Liver (tissue), 9 donors: ENCODE results near the gene RPS6KA3. TPM values are rescaled to one million over a fixed set of nuclear protein-coding genes. Genes with fewer than 3 reads are reported as not detected.

Experiments used
- DNase-seq: peaks from one replicate; pipeline ENCODE4 v3.0.0-alpha.2; 2017; ENCODE audit warnings: low spot score
- H3K27ac ChIP-seq, 2 donors: one replicate each; pipeline ENCODE4 v1.7.0; 2013; ENCODE audit warnings: inconsistent platforms in 2 of 2, low read length in 2 of 2, control low read depth in 1 of 2, low read depth in 1 of 2, mild to moderate bottlenecking in 1 of 2
- H3K27me3 ChIP-seq, 4 donors: one replicate each; pipeline versions ENCODE4 v1.6.1 to v1.7.0; 2013; ENCODE audit warnings: low read length in 3 of 4, inconsistent platforms in 1 of 4, mild to moderate bottlenecking in 1 of 4, moderate library complexity in 1 of 4; ENCODE audit not compliant: control insufficient read depth in 4 of 4, insufficient read depth in 4 of 4
- H3K36me3 ChIP-seq, 4 donors: one replicate each; pipeline versions ENCODE4 v1.6.1 to v1.7.0; 2013; ENCODE audit warnings: low read length in 3 of 4, mild to moderate bottlenecking in 3 of 4, low read depth in 1 of 4, moderate library complexity in 1 of 4; ENCODE audit not compliant: control insufficient read depth in 4 of 4, insufficient read depth in 3 of 4
- H3K4me1 ChIP-seq, 4 donors: one replicate each; pipeline versions ENCODE4 v1.6.1 to v1.7.0; 2013; ENCODE audit warnings: low read length in 3 of 4, mild to moderate bottlenecking in 3 of 4, moderate library complexity in 1 of 4; ENCODE audit not compliant: control insufficient read depth in 4 of 4, insufficient read depth in 4 of 4
- H3K4me3 ChIP-seq, 3 donors: one replicate each; pipeline versions ENCODE4 v1.6.1 to v1.7.0; 2013; ENCODE audit warnings: low read length in 3 of 3, control low read depth in 1 of 3, low read depth in 1 of 3, mild to moderate bottlenecking in 1 of 3
- H3K9ac ChIP-seq, 2 donors: one replicate each; pipeline ENCODE4 v1.7.0; 2013; ENCODE audit warnings: low read length in 2 of 2, mild to moderate bottlenecking in 2 of 2, moderate library complexity in 2 of 2, control low read depth in 1 of 2, low read depth in 1 of 2
- H3K9me3 ChIP-seq, 4 donors: one replicate each; pipeline versions ENCODE4 v1.6.1 to v1.7.0; 2013; ENCODE audit warnings: low read length in 3 of 4; ENCODE audit not compliant: control insufficient read depth in 4 of 4
- EGR1 ChIP-seq, 2 donors: IDR thresholded peaks; 2 replicates each; pipeline ENCODE4 v1.6.1; 2016 to 2018; ENCODE audit warnings: antibody characterized with exemption in 2 of 2, low read depth in 2 of 2
- FOXA1 ChIP-seq: IDR thresholded peaks from 2 replicates; pipeline ENCODE4 v1.6.1; 2016; ENCODE audit warnings: antibody characterized with exemption
- FOXA2 ChIP-seq: IDR thresholded peaks from 2 replicates; pipeline ENCODE4 v1.6.1; 2016; ENCODE audit warnings: antibody characterized with exemption
- GABPA ChIP-seq, 2 donors: IDR thresholded peaks in 1 of 2; conservative IDR thresholded peaks in 1 of 2; 2 replicates each; pipeline ENCODE4 v1.6.1; 2016; ENCODE audit warnings: antibody characterized with exemption in 2 of 2, mild to moderate bottlenecking in 1 of 2, moderate library complexity in 1 of 2
- HNF4A ChIP-seq, 2 donors: conservative IDR thresholded peaks; 2 replicates each; pipeline ENCODE4 v1.6.1; 2016; ENCODE audit warnings: antibody characterized with exemption in 2 of 2, mild to moderate bottlenecking in 2 of 2
- HNF4G ChIP-seq: IDR thresholded peaks from 2 replicates; pipeline ENCODE4 v1.6.1; 2016; ENCODE audit warnings: antibody characterized with exemption
- JUND ChIP-seq, 2 donors: IDR thresholded peaks; 2 replicates each; pipeline ENCODE4 v1.6.1; 2016; ENCODE audit warnings: antibody characterized with exemption in 2 of 2
- NR2F2 ChIP-seq: IDR thresholded peaks from 2 replicates; pipeline ENCODE4 v1.6.1; 2016; ENCODE audit warnings: antibody characterized with exemption
- RAD21 ChIP-seq, 2 donors: IDR thresholded peaks; 2 replicates each; pipeline ENCODE4 v1.6.1; 2016; ENCODE audit warnings: antibody characterized with exemption in 2 of 2, mild to moderate bottlenecking in 2 of 2
- RXRA ChIP-seq, 2 donors: IDR thresholded peaks; 2 replicates each; pipeline ENCODE4 v1.6.1; 2017 to 2018; ENCODE audit warnings: antibody characterized with exemption in 2 of 2, mild to moderate bottlenecking in 1 of 2
- SP1 ChIP-seq: IDR thresholded peaks from 2 replicates; pipeline ENCODE4 v1.6.1; 2018; ENCODE audit warnings: antibody characterized with exemption, mild to moderate bottlenecking
- TAF1 ChIP-seq: conservative IDR thresholded peaks from 2 replicates; pipeline ENCODE4 v1.6.1; 2016; ENCODE audit warnings: antibody characterized with exemption, mild to moderate bottlenecking
- WGBS: extraction: QIAGEN DNeasy Blood & Tissue Kit; methylation state at CpG from one replicate; pipeline ENCODE4 v1.1.7; 2013; 5-methylcytosine and 5-hydroxymethylcytosine counted together
- polyA plus RNA-seq, 2 donors: library from polyadenylated mRNA; stranded (reverse) in 1 of 2; unstranded in 1 of 2; fragments of 200-250 nt in 1 of 2; fragments of >200 nt in 1 of 2; fragmentation: Nextera tagmentation in 1 of 2; extraction: Ambion mirVana in 1 of 2; gene quantifications; one replicate each; pipeline versions ENCODE4 v1.2.1 to v1.2.3, GENCODE V29; 2013 to 2015
- total RNA-seq, 2 donors: library from RNA; depleted of rRNA; stranded (reverse); fragments of >200 nt; gene quantifications; one replicate each; pipeline ENCODE4 v1.2.3, GENCODE V29; 2014
- TF ChIP-seq, protein P1 (sequence below): IDR thresholded peaks from 2 replicates; pipeline ENCODE4 v1.6.1; 2016; ENCODE audit warnings: antibody characterized with exemption, mild to moderate bottlenecking
- TF ChIP-seq, protein P2 (sequence below): fragments of 150-350 bp; IDR thresholded peaks from 2 replicates; pipeline ENCODE4 v1.5.1; 2017; ENCODE audit warnings: improper control_type of control experiment, low read depth, low read length; ENCODE audit not compliant: missing input control
- TF ChIP-seq, protein P3 (sequence below): IDR thresholded peaks from 2 replicates; pipeline ENCODE4 v1.6.1; 2016; ENCODE audit warnings: antibody characterized with exemption
- TF ChIP-seq, protein P4 (sequence below): IDR thresholded peaks from 2 replicates; pipeline ENCODE4 v1.6.1; 2016; ENCODE audit warnings: antibody characterized with exemption
- TF ChIP-seq, protein P5 (sequence below): IDR thresholded peaks from 2 replicates; pipeline ENCODE4 v1.6.1; 2016; ENCODE audit warnings: antibody characterized with exemption
- donor health status: healthy.
- donor health status: healthy.
- donor health status: healthy.
- donor health status: healthy.
- donor health status: healthy.

Gene RPS6KA3
- total and polyA plus RNA-seq, 4 donors: 11.1 to 69.7 (median 38.8) TPM

DNA sequence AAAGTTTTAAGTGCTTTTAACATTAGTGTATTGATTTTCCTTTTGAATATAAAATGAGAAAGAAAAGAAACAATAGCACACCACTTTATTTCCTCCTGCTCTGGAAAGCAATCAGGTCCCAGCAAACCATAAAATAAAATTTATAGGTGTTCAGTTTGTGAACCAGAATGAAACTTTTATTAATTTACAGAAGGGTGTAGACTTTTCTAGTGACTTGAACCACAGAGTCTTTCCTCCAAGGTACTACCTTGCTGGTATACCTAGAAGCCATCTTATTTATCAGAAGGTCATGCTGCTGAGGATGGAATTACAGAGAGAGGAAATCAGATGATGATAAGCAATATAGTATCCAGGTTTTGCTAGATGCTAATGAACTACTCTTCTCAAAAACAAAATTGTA lies 27.6 kb upstream of the RPS6KA3 start:
- Histone ChIP-seq H3K9me3 (peaks cover 0 to 2% (median 0%) of the 10 kb centered on the region in 4 donors), H3K4me1 (no peaks in the 10 kb centered on the region), H3K4me3 (no peak overlapping the region), H3K36me3 (no peaks in the 10 kb centered on the region), H3K27ac (no peak overlapping the region), H3K27me3 (no peaks in the 10 kb centered on the region), H3K9ac (no peak overlapping the region)
- no peak for TF ChIP-seq EGR1 (IDR thresholded peaks at IDR 0.05; ENCODE audit: low read depth in 2 of 2)
- no peak for TF ChIP-seq SP1
- TF ChIP-seq FOXA1: no peak
- TF ChIP-seq, protein P1, sequence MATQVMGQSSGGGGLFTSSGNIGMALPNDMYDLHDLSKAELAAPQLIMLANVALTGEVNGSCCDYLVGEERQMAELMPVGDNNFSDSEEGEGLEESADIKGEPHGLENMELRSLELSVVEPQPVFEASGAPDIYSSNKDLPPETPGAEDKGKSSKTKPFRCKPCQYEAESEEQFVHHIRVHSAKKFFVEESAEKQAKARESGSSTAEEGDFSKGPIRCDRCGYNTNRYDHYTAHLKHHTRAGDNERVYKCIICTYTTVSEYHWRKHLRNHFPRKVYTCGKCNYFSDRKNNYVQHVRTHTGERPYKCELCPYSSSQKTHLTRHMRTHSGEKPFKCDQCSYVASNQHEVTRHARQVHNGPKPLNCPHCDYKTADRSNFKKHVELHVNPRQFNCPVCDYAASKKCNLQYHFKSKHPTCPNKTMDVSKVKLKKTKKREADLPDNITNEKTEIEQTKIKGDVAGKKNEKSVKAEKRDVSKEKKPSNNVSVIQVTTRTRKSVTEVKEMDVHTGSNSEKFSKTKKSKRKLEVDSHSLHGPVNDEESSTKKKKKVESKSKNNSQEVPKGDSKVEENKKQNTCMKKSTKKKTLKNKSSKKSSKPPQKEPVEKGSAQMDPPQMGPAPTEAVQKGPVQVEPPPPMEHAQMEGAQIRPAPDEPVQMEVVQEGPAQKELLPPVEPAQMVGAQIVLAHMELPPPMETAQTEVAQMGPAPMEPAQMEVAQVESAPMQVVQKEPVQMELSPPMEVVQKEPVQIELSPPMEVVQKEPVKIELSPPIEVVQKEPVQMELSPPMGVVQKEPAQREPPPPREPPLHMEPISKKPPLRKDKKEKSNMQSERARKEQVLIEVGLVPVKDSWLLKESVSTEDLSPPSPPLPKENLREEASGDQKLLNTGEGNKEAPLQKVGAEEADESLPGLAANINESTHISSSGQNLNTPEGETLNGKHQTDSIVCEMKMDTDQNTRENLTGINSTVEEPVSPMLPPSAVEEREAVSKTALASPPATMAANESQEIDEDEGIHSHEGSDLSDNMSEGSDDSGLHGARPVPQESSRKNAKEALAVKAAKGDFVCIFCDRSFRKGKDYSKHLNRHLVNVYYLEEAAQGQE: no peak
- no peak for TF ChIP-seq TAF1
- no peak for TF ChIP-seq HNF4A (conservative IDR thresholded peaks at IDR 0.05)
- no peak for TF ChIP-seq RAD21 (IDR thresholded peaks at IDR 0.05)
- TF ChIP-seq GABPA (IDR thresholded peaks at IDR 0.05 in 1 of 2, conservative IDR thresholded peaks at IDR 0.05 in 1 of 2): no peak
- no peak for DNase-seq

DNA sequence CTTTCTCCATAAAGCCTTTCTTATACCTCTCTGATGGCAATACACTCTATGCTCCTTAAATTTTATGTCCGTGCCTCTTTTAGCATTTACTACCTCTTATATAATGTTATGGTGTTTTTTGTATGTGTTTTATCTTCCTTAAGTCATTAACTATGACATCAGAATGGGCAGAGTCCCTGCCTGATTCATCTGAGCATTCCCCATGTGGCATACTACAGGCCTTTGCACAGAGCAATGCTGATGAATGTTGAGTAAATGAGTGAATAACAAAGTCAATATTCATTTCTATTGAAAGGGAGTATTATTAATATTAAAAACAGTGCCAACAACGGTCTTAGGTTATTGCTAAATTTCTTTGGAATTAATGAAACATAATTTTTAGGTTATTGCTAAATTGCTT lies 18.8 kb upstream of the RPS6KA3 start:
- DNase-seq: no peak
- no peak overlapping the region for H3K27ac ChIP-seq
- 83% methylated on average over 2 of the region's 2 CpGs for WGBS
- H3K27me3 ChIP-seq: peaks cover 0 to 3% (median 0%) of the 10 kb centered on the region in 4 donors
- no peaks in the 10 kb centered on the region for H3K36me3 ChIP-seq
- H3K9me3 ChIP-seq: peaks cover 0 to 4% (median 2%) of the 10 kb centered on the region in 4 donors
- H3K4me3 ChIP-seq: no peak overlapping the region
- TF ChIP-seq JUND (IDR thresholded peaks at IDR 0.05) (no peak), RXRA (IDR thresholded peaks at IDR 0.05) (no peak), FOXA2 (no peak), FOXA1 (no peak), GABPA (IDR thresholded peaks at IDR 0.05 in 1 of 2, conservative IDR thresholded peaks at IDR 0.05 in 1 of 2) (no peak), HNF4A (conservative IDR thresholded peaks at IDR 0.05) (no peak), SP1 (no peak), HNF4G (no peak)
- TF ChIP-seq, protein P2, sequence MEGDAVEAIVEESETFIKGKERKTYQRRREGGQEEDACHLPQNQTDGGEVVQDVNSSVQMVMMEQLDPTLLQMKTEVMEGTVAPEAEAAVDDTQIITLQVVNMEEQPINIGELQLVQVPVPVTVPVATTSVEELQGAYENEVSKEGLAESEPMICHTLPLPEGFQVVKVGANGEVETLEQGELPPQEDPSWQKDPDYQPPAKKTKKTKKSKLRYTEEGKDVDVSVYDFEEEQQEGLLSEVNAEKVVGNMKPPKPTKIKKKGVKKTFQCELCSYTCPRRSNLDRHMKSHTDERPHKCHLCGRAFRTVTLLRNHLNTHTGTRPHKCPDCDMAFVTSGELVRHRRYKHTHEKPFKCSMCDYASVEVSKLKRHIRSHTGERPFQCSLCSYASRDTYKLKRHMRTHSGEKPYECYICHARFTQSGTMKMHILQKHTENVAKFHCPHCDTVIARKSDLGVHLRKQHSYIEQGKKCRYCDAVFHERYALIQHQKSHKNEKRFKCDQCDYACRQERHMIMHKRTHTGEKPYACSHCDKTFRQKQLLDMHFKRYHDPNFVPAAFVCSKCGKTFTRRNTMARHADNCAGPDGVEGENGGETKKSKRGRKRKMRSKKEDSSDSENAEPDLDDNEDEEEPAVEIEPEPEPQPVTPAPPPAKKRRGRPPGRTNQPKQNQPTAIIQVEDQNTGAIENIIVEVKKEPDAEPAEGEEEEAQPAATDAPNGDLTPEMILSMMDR: no peak
- H3K4me1 ChIP-seq: no peaks in the 10 kb centered on the region
- H3K9ac ChIP-seq: no peak overlapping the region

DNA sequence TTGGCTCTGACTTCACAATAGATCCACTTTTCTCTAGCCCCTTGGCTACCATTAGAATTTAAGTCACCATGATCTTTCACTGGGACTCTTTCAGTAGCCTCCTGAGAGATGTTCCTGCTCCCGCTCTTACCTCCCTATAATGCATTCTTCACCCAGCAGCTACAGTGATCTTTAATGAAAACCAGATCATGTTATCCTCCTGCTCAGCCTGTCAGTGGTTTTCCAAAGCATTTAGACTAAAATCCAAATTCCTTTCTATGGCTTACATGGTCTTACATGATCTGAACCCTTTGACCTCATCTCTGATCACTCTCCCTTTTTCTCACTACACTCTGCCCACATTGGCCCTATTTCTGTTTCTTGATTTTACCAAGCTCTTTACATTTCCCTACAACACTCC lies 18.3 kb upstream of the RPS6KA3 start:
- Histone ChIP-seq H3K9me3 (peaks cover 0 to 4% (median 2%) of the 10 kb centered on the region in 4 donors), H3K4me1 (no peaks in the 10 kb centered on the region)
- TF ChIP-seq JUND (IDR thresholded peaks at IDR 0.05) (no peak), HNF4A (conservative IDR thresholded peaks at IDR 0.05) (no peak), TAF1 (no peak), FOXA1 (no peak), HNF4G (no peak), FOXA2 (no peak), NR2F2 (no peak), EGR1 (IDR thresholded peaks at IDR 0.05; ENCODE audit: low read depth in 2 of 2) (no peak), SP1 (no peak), RAD21 (IDR thresholded peaks at IDR 0.05) (no peak)
- TF ChIP-seq, protein P3, sequence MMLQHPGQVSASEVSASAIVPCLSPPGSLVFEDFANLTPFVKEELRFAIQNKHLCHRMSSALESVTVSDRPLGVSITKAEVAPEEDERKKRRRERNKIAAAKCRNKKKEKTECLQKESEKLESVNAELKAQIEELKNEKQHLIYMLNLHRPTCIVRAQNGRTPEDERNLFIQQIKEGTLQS: no peak
- TF ChIP-seq, protein P4, sequence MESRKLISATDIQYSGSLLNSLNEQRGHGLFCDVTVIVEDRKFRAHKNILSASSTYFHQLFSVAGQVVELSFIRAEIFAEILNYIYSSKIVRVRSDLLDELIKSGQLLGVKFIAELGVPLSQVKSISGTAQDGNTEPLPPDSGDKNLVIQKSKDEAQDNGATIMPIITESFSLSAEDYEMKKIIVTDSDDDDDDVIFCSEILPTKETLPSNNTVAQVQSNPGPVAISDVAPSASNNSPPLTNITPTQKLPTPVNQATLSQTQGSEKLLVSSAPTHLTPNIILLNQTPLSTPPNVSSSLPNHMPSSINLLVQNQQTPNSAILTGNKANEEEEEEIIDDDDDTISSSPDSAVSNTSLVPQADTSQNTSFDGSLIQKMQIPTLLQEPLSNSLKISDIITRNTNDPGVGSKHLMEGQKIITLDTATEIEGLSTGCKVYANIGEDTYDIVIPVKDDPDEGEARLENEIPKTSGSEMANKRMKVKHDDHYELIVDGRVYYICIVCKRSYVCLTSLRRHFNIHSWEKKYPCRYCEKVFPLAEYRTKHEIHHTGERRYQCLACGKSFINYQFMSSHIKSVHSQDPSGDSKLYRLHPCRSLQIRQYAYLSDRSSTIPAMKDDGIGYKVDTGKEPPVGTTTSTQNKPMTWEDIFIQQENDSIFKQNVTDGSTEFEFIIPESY: no peak
- TF ChIP-seq, protein P5, sequence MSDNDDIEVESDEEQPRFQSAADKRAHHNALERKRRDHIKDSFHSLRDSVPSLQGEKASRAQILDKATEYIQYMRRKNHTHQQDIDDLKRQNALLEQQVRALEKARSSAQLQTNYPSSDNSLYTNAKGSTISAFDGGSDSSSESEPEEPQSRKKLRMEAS: no peak

More for the DNA sequence above, 18.3 kb upstream of the RPS6KA3 start:
- WGBS: 98% methylated on average over 1 of the region's 1 CpG
- Histone ChIP-seq H3K4me3 (no peak overlapping the region), H3K36me3 (no peaks in the 10 kb centered on the region), H3K9ac (no peak overlapping the region), H3K27me3 (peaks cover 0 to 3% (median 0%) of the 10 kb centered on the region in 4 donors), H3K27ac (no peak overlapping the region)
- no peak for DNase-seq
